ENCODE measurements around the gene DPH1. TPM values are rescaled to one million over a fixed set of nuclear protein-coding genes. Genes with fewer than 3 reads are reported as not detected.

DPH1 gene
- total RNA-seq, 4 donors from 2014 or later = 25.9 to 130 (median 64.5) TPM

DNA sequence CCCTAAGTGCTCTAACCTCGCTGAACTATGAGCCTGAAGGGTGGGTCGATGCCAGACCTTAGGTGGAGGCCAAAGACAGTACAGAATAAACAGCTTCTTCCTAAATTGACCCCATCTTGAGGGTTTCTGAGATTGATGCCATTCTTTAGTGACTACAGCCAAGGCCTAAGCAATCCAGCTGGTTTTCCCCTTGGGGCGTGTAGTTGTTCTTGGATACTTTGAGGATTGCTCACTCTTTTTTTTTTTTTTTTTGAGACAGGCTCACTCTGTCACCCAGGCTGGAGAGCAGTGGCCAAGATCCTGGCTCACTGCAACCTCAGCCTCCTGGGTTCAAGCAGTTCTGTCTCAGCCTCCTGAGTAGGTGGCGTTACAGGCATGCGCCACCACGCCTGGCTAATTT, 13.8 kb downstream of the DPH1 start:
- Histone ChIP-seq H3K9me3 (no peaks in the 10 kb centered on the region), H3K36me3 (peaks cover 0 to 7% (median 0%) of the 10 kb centered on the region in 3 donors), H3K4me1 (peaks cover 0 to 27% (median 9%) of the 10 kb centered on the region in 4 donors), H3K4me3 (no peak overlapping the region), H3K27me3 (no peaks in the 10 kb centered on the region), H3K27ac (no peak overlapping the region)
- DNase-seq = no peak
- TF ChIP-seq, protein P1, sequence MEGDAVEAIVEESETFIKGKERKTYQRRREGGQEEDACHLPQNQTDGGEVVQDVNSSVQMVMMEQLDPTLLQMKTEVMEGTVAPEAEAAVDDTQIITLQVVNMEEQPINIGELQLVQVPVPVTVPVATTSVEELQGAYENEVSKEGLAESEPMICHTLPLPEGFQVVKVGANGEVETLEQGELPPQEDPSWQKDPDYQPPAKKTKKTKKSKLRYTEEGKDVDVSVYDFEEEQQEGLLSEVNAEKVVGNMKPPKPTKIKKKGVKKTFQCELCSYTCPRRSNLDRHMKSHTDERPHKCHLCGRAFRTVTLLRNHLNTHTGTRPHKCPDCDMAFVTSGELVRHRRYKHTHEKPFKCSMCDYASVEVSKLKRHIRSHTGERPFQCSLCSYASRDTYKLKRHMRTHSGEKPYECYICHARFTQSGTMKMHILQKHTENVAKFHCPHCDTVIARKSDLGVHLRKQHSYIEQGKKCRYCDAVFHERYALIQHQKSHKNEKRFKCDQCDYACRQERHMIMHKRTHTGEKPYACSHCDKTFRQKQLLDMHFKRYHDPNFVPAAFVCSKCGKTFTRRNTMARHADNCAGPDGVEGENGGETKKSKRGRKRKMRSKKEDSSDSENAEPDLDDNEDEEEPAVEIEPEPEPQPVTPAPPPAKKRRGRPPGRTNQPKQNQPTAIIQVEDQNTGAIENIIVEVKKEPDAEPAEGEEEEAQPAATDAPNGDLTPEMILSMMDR (IDR thresholded peaks at IDR 0.05) = no peak
- no peak for TF ChIP-seq POLR2A (IDR thresholded peaks at IDR 0.05)

DNA sequence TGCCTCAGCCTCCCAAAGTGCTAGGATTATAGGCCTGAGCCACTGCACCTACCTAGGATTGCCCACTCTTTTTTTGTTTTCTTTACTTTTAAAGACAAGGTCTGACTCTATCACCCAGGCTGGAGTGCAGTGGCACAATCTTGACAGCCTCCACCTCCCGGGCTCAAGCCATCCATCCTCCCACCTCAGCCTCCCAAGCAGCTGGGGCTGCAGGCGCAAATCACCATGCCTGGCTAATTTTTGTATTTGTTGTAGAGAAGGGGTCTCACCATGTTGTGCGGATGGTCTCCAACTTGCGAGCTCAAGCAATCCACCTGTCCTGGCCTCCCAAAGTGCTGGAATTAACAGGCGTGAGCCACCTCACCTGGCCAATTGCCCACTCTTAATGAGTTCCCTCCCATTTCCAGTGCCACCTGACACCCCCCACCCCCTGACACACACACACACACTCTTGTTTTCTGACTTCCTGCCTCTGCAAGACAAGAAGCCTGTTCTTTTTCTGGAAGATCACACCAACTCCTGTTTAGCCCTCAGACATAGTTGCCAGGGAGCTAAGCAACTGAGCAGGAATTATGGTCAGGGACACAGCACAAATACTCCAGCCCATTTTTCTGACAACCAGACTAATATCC, 14.4 kb downstream of the DPH1 start:
- H3K4me3 ChIP-seq = no peak overlapping the region
- peaks cover 0 to 33% (median 14%) of the 10 kb centered on the region in 4 donors for H3K4me1 ChIP-seq
- peaks cover 0 to 7% (median 0%) of the 10 kb centered on the region in 3 donors for H3K36me3 ChIP-seq
- H3K27me3 ChIP-seq = no peaks in the 10 kb centered on the region
- no peak for DNase-seq
- TF ChIP-seq, protein P1 (IDR thresholded peaks at IDR 0.05) = no peak
- TF ChIP-seq POLR2A (IDR thresholded peaks at IDR 0.05) = no peak
- no peaks in the 10 kb centered on the region for H3K9me3 ChIP-seq
- no peak overlapping the region for H3K27ac ChIP-seq

DNA sequence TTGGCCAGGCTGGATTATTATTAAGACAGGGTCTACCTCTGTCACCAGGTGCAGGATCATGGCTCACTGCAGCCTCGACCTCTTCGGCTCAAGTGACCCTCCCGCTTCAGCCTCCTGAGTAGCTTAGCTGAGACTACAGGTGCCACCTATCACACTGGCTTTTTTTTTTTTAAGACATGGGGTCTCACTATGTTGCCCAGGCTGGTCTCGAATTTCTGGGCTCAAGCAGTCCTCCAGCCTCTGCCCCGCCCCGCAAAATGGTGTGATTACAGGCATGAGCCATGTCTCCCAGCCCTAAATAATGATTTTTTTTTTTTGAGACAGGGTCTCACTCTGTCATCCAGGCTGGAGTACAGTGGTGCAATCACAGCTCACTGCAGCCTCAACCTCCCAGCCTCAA, 17.6 kb downstream of the DPH1 start:
- peaks cover 0 to 7% (median 0%) of the 10 kb centered on the region in 3 donors for H3K36me3 ChIP-seq
- H3K27me3 ChIP-seq = peaks cover 0 to 10% of the 10 kb centered on the region in 2 donors
- H3K27ac ChIP-seq = no peak overlapping the region
- H3K9me3 ChIP-seq = no peaks in the 10 kb centered on the region
- no peak for DNase-seq
- no peak for TF ChIP-seq POLR2A (IDR thresholded peaks at IDR 0.05)
- TF ChIP-seq, protein P1 (IDR thresholded peaks at IDR 0.05) = no peak
- peaks cover 0 to 40% (median 25%) of the 10 kb centered on the region in 4 donors for H3K4me1 ChIP-seq
- H3K4me3 ChIP-seq = no peak overlapping the region

DNA sequence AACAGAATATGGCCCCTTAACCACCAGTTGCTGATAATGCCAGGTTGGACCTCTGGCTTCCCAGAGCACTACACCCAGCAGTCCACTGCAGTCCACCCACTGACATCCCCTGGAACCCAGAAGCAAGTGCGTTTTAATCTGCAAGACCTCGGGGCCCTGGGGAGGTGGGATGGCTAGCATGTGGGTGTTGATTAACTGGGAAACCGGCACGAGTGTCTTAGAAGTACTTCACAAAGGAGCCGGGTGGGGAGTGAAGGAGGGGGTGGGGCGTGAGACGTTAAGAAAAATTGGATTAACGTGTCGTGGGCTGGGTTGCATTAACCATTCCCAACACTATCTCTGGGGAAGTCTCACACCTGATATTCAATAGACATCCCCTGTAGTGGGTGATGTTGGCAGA, 18.9 kb downstream of the DPH1 start:
- DNase-seq = no peak
- H3K27ac ChIP-seq = no peak overlapping the region
- peak overlapping the region in 1 of 4 donors; percentile 75 for H3K4me3 ChIP-seq
- peaks cover 0 to 11% of the 10 kb centered on the region in 2 donors for H3K27me3 ChIP-seq
- H3K4me1 ChIP-seq = peaks cover 0 to 34% (median 26%) of the 10 kb centered on the region in 4 donors
- H3K36me3 ChIP-seq = no peaks in the 10 kb centered on the region
- TF ChIP-seq, protein P1 (IDR thresholded peaks at IDR 0.05) = no peak
- TF ChIP-seq POLR2A (IDR thresholded peaks at IDR 0.05) = no peak
- H3K9me3 ChIP-seq = no peaks in the 10 kb centered on the region

DNA sequence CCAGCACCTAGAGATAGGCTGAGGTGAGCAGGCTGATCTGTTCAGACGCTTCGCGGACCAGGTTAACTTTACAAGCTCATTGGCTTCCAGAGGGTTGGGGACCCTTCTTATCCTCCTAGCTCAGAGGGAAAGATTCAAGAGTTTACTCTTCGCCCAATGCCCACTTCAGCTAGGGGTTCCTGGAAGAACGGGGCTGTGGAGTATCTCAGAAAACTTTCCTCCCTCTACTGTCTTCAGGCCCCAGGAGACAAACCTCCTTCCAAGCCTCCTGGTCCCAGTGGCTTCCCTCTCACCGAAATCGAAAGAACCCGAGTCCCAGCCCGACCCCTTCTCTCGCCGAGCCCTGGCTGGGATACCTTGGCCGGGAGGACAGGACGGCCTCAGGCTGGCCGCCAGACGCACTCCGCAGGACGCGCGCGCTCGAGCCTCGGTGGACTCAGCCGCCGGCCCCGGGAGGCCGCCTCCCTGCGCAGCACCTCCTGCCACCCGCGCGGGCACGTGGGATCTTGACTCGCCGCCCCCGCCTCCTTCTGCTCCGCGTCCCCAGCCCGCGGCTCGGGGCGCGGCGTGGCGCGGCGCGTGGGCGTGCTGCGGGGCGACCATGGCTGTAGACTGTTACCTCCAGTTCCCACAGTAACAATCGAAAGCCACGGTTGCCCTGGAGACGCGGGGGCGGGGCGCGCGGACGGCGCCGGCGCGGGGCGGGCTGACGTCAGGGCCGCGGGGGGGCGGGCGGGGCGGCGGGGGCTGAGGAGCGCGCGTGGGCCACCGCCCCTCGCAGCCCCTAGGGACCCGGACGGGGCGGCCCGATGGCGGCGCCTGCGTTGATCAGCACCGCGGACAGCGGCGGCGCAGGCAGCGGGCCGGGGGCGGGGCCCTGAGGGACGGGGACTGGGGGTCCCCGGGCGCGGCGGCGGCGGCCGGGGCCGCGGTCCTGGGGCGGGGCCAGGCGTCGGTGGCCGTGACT, 19.7 kb downstream of the DPH1 start:
- DNase-seq = peak; percentile 81 to 94 (median 91)
- peak overlapping the region; percentile 27 to 70 (median 52) for H3K27ac ChIP-seq
- H3K9me3 ChIP-seq = no peaks in the 10 kb centered on the region
- H3K4me1 ChIP-seq = peaks cover 0 to 42% (median 27%) of the 10 kb centered on the region in 4 donors
- H3K27me3 ChIP-seq = peaks cover 0 to 17% of the 10 kb centered on the region in 2 donors
- H3K4me3 ChIP-seq = peak overlapping the region; percentile 55 to 94 (median 76)
- H3K36me3 ChIP-seq = no peaks in the 10 kb centered on the region
- no peak for TF ChIP-seq POLR2A (IDR thresholded peaks at IDR 0.05)
- TF ChIP-seq, protein P1 (IDR thresholded peaks at IDR 0.05) = no peak

All from Peyer's patch (tissue), 4 donors.